ENCODE results near the gene RUNX2. TPM values are rescaled to one million over a fixed set of nuclear protein-coding genes. Genes with fewer than 3 reads are reported as not detected.
A peak's percentile ranks its signal among the peaks of the same experiment; 100 is the strongest.
"Not testable (repeated sequence)": the region's sequence is repeated elsewhere in the genome, so short reads cannot be mapped to it uniquely, and the experiment has no call there.

The RUNX2 gene
- polyA plus RNA-seq (ENCODE audit: insufficient read length) = 1.1 TPM

- peak; percentile 1 for DNase-seq
Measured at GRCh38 chr6:45327956-45328522, at the start of gene RUNX2. Gene RUNX2 (plus strand): TSS chr6:45328330. CDS start chr6:45328727, 397 bp downstream.

- DNase-seq = no peak
Measured at GRCh38 chr6:45278367-45278766, 49.8 kb upstream of the RUNX2 start.

- DNase-seq = not testable (repeated sequence)
Measured at GRCh38 chr6:45286707-45287106, 41.4 kb upstream of the RUNX2 start.

GRCh38 chr6:45289751-45290514 lies 38.2 kb upstream of the RUNX2 start:
- DNase-seq = no peak

GRCh38 chr6:45293306-45293705 lies 34.8 kb upstream of the RUNX2 start:
- no peak for DNase-seq

GRCh38 chr6:45294065-45294701 lies 33.9 kb upstream of the RUNX2 start:
- not testable (repeated sequence) for DNase-seq

- DNase-seq = peak; percentile 4
Measured at GRCh38 chr6:45297320-45297719, 30.8 kb upstream of the RUNX2 start.

GRCh38 chr6:45299096-45299581 lies 29.0 kb upstream of the RUNX2 start:
- no peak for DNase-seq

- no peak for DNase-seq
Measured at GRCh38 chr6:45300736-45301135, 27.4 kb upstream of the RUNX2 start.

- DNase-seq = no peak
Measured at GRCh38 chr6:45301348-45302142, 26.6 kb upstream of the RUNX2 start.

GRCh38 chr6:45302832-45303231 lies 25.3 kb upstream of the RUNX2 start:
- DNase-seq = no peak

GRCh38 chr6:45305546-45305945 lies 22.6 kb upstream of the RUNX2 start:
- no peak for DNase-seq

GRCh38 chr6:45310118-45310788 lies 17.9 kb upstream of the RUNX2 start:
- no peak for DNase-seq

GRCh38 chr6:45314146-45314545 lies 14.0 kb upstream of the RUNX2 start:
- no peak for DNase-seq

GRCh38 chr6:45320349-45320748 lies 7.8 kb upstream of the RUNX2 start:
- no peak for DNase-seq

- DNase-seq = no peak
Measured at GRCh38 chr6:45323656-45324224, 4.4 kb upstream of the RUNX2 start.

GRCh38 chr6:45326698-45327417 lies 1.3 kb upstream of the RUNX2 start:
- no peak for DNase-seq

GRCh38 chr6:45328523-45328922 lies 393 bp downstream of the RUNX2 start:
- no peak for DNase-seq

- DNase-seq = no peak
Measured at GRCh38 chr6:45344900-45345299, 16.8 kb downstream of the RUNX2 start.

- DNase-seq = no peak
Measured at GRCh38 chr6:45350186-45350710, 22.1 kb downstream of the RUNX2 start.

- DNase-seq = no peak
Measured at GRCh38 chr6:45351076-45351475, 22.9 kb downstream of the RUNX2 start.

Measured in hindlimb muscle (tissue), 1 donor.